Activated T-cell treated with anti-CD3 and anti-CD28 coated beads, Interleukin-2, amount 50 U/mL, for 4 hours (primary cell): ENCODE data around the gene PKP4. TPM values are rescaled to one million over a fixed set of nuclear protein-coding genes. Genes with fewer than 3 reads are reported as not detected.
"Not testable (repeated sequence)": the region's sequence is repeated elsewhere in the genome, so short reads cannot be mapped to it uniquely, and the experiment has no call there.

ENCODE experiments used
- ATAC-seq, 2 donors: fragments of 200-7000 bp; cut with Tn5 transposase; one replicate each; pipeline ENCODE4 v1.10.0; 2021
- DNase-seq: peaks from one replicate; pipeline ENCODE4 v3.0.0-alpha.2; 2020
- H3K27me3 Mint-ChIP-seq: one replicate; pipeline ENCODE4 v1.8.0; 2021; ENCODE audit warnings: low read depth, mixed read lengths
- H3K36me3 Mint-ChIP-seq: one replicate; pipeline ENCODE4 v1.8.0; 2022; ENCODE audit warnings: mixed read lengths; ENCODE audit not compliant: insufficient read depth
- H3K4me1 Mint-ChIP-seq: one replicate; pipeline ENCODE4 v1.8.0; 2021; ENCODE audit warnings: low read depth, mixed read lengths
- H3K4me3 Mint-ChIP-seq: one replicate; pipeline ENCODE4 v1.8.0; 2021; ENCODE audit warnings: mild to moderate bottlenecking, moderate library complexity, mixed read lengths
- H3K9me3 Mint-ChIP-seq: one replicate; pipeline ENCODE4 v1.8.0; 2021; ENCODE audit warnings: mixed read lengths
- total RNA-seq, 3 donors: library from RNA; stranded (reverse); gene quantifications; one replicate each; pipeline ENCODE4 v1.2.1, GENCODE V29; 2021

PKP4 gene
- total RNA-seq, 3 donors from 2014 or later: 11.5 to 17.7 (median 12.5) TPM

GRCh38 chr2:158685646-158686045 is 228.9 kb downstream of the PKP4 start:
- H3K27me3 Mint-ChIP-seq: peaks cover 2% of the 10 kb centered on the region
- DNase-seq (no peak), ATAC-seq (no peak)
- no peaks in the 10 kb centered on the region for H3K9me3 Mint-ChIP-seq
- H3K4me1 Mint-ChIP-seq: no peaks in the 10 kb centered on the region
- peaks cover 7% of the 10 kb centered on the region for H3K36me3 Mint-ChIP-seq
- H3K4me3 Mint-ChIP-seq: no peak overlapping the region

GRCh38 chr2:158686210-158686691 is 229.5 kb downstream of the PKP4 start:
- H3K4me3 Mint-ChIP-seq: no peak overlapping the region
- peaks cover 2% of the 10 kb centered on the region for H3K27me3 Mint-ChIP-seq
- no peaks in the 10 kb centered on the region for H3K9me3 Mint-ChIP-seq
- no peaks in the 10 kb centered on the region for H3K4me1 Mint-ChIP-seq
- peaks cover under 1% of the 10 kb centered on the region for H3K36me3 Mint-ChIP-seq
- ATAC-seq (no peak), DNase-seq (no peak)

GRCh38 chr2:158687315-158687714 is 230.6 kb downstream of the PKP4 start:
- no peaks in the 10 kb centered on the region for H3K36me3 Mint-ChIP-seq
- H3K4me3 Mint-ChIP-seq: no peak overlapping the region
- DNase-seq (no peak), ATAC-seq (no peak)
- H3K27me3 Mint-ChIP-seq: peaks cover 2% of the 10 kb centered on the region
- H3K9me3 Mint-ChIP-seq: no peaks in the 10 kb centered on the region
- H3K4me1 Mint-ChIP-seq: no peaks in the 10 kb centered on the region

GRCh38 chr2:158688721-158689120 is 232.0 kb downstream of the PKP4 start:
- no peak for DNase-seq
- Mint-ChIP-seq H3K4me3 (no peak overlapping the region), H3K9me3 (no peaks in the 10 kb centered on the region), H3K27me3 (peaks cover 2% of the 10 kb centered on the region), H3K36me3 (no peaks in the 10 kb centered on the region), H3K4me1 (no peaks in the 10 kb centered on the region)
- ATAC-seq: no peak

- Mint-ChIP-seq H3K9me3 (no peaks in the 10 kb centered on the region), H3K36me3 (no peaks in the 10 kb centered on the region)
- ATAC-seq: no peak
Observed at GRCh38 chr2:158689391-158689790, 232.6 kb downstream of the PKP4 start.

DNA sequence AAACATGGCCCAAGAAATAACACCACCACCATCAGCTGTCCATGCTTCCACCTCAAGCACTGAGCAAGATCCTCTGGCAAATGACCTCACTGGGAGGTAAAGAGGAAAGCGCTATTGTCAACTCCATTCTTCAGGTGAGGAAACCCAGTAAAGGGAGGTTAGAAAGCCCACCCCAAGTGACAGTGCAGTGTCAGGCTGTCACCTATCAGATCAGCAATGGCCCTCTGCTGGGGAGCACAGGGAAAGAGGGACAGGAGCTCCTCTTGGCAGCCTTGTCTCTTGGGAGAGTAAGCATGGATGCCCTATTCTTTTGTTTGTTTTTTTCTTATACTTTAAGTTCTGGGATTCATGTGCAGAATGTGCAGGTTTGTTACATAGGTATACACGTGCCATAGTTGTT is 234.1 kb downstream of the PKP4 start:
- Mint-ChIP-seq H3K4me1 (no peaks in the 10 kb centered on the region), H3K4me3 (no peak overlapping the region), H3K27me3 (peaks cover 2% of the 10 kb centered on the region), H3K9me3 (no peaks in the 10 kb centered on the region), H3K36me3 (no peaks in the 10 kb centered on the region)
- no peak for ATAC-seq
- DNase-seq: no peak

More at GRCh38 chr2:158689391-158689790, 232.6 kb downstream of the PKP4 start:
- H3K4me1 Mint-ChIP-seq: no peaks in the 10 kb centered on the region
- no peak for DNase-seq
- H3K27me3 Mint-ChIP-seq: peaks cover 2% of the 10 kb centered on the region
- no peak overlapping the region for H3K4me3 Mint-ChIP-seq

DNA sequence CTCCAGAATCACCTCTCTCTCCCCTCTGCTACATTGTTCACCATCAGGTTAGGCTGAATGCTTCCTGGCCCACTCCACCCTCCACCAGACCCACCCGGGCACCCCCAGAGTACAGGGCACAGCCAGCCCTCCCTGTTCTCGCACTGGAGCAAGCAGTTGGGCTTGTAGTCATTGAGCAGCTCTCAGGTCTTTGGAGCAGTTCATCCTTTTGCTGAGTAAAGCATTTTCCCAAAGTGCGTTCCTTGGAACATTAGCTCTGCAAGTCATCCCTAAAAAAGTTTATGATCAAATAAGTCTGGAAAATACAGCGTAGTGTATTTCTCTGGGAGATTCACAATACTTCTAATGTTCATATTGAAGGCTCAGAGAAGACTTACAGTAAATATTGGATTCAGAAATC is 234.9 kb downstream of the PKP4 start:
- Mint-ChIP-seq H3K36me3 (no peaks in the 10 kb centered on the region), H3K9me3 (peaks cover 3% of the 10 kb centered on the region), H3K27me3 (peaks cover 2% of the 10 kb centered on the region), H3K4me3 (no peak overlapping the region), H3K4me1 (no peaks in the 10 kb centered on the region)
- DNase-seq (no peak), ATAC-seq (no peak)

DNA sequence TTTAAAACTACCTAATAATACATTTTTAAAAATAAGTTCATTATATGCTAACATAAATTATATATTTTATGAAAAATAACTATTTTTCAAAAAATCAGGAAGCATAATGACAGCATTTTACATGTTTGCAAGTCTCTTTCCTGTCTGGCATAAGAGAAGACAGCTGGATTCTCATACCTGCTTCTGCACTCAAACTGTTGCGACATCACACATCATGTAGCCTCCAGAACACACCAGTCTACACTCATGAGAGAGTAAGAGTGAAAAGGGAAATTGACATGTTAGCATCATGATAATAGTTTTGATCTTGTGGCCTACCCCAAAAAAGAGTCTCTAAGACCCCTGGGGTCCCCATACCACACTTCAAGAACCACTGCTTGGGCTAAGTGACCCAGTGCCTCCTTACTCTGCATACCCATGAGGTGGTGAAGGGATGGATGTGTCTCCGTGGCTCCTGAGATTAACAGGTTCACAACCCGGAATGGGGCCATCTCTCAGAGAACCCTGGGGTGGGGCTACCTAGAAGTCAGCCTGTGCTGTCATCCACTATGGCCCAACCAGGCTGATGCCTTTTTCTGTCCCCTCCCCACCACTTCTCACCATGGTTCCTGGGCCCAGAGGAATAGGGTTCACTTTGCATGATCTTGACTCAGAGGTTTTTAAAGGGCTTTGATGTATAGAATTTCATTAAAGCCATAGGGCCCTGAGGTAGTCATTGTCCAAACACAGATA is 235.8 kb downstream of the PKP4 start:
- Mint-ChIP-seq H3K36me3 (no peaks in the 10 kb centered on the region), H3K9me3 (peaks cover 12% of the 10 kb centered on the region), H3K4me1 (no peaks in the 10 kb centered on the region), H3K4me3 (no peak overlapping the region), H3K27me3 (peaks cover 4% of the 10 kb centered on the region)
- ATAC-seq: no peak
- no peak for DNase-seq

- H3K4me1 Mint-ChIP-seq: no peaks in the 10 kb centered on the region
- H3K4me3 Mint-ChIP-seq: no peak overlapping the region
- H3K36me3 Mint-ChIP-seq: no peaks in the 10 kb centered on the region
- H3K27me3 Mint-ChIP-seq: peaks cover 4% of the 10 kb centered on the region
- H3K9me3 Mint-ChIP-seq: peaks cover 13% of the 10 kb centered on the region
- ATAC-seq: no peak
- no peak for DNase-seq
Observed at GRCh38 chr2:158693476-158693875, 236.7 kb downstream of the PKP4 start.

DNA sequence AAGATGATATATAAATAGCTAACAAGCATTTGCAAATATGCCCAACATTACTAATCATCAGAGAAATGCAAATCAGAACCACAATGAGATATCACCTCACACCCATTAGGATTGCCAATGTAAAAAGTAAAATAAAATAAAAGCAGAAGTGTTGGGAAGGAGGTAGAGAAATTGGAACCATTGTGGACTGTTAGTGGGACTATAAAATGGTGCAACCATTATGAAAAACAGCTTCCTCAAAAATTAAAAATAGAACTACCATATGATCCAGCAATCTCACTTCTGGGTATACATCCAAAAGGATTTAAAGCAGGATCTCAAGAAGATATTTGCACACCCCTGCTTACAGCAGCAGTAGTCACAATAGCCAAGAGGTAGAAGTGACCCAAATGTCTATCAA is 238.6 kb downstream of the PKP4 start:
- no peaks in the 10 kb centered on the region for H3K4me1 Mint-ChIP-seq
- H3K9me3 Mint-ChIP-seq: peaks cover 13% of the 10 kb centered on the region
- no peak overlapping the region for H3K4me3 Mint-ChIP-seq
- DNase-seq (no peak), ATAC-seq (no peak)
- peaks cover 2% of the 10 kb centered on the region for H3K27me3 Mint-ChIP-seq
- no peaks in the 10 kb centered on the region for H3K36me3 Mint-ChIP-seq

GRCh38 chr2:158695744-158696143 is 239.0 kb downstream of the PKP4 start:
- not testable (repeated sequence) for H3K36me3 Mint-ChIP-seq, H3K27me3 Mint-ChIP-seq, H3K4me3 Mint-ChIP-seq, DNase-seq, H3K4me1 Mint-ChIP-seq, ATAC-seq
- peaks cover 13% of the 10 kb centered on the region for H3K9me3 Mint-ChIP-seq

- Mint-ChIP-seq H3K4me1 (no peaks in the 10 kb centered on the region), H3K9me3 (peaks cover 13% of the 10 kb centered on the region), H3K4me3 (no peak overlapping the region), H3K36me3 (no peaks in the 10 kb centered on the region), H3K27me3 (peaks cover 5% of the 10 kb centered on the region)
- ATAC-seq (no peak), DNase-seq (no peak)
Observed at GRCh38 chr2:158699323-158699722, 242.6 kb downstream of the PKP4 start.

- ATAC-seq: no peak
- Mint-ChIP-seq H3K27me3 (peaks cover 5% of the 10 kb centered on the region), H3K4me1 (no peaks in the 10 kb centered on the region), H3K9me3 (peaks cover 17% of the 10 kb centered on the region), H3K4me3 (no peak overlapping the region), H3K36me3 (no peaks in the 10 kb centered on the region)
- no peak for DNase-seq
Observed at GRCh38 chr2:158701101-158701500, 244.3 kb downstream of the PKP4 start.

GRCh38 chr2:158702740-158703139 is 246.0 kb downstream of the PKP4 start:
- DNase-seq: no peak
- Mint-ChIP-seq H3K36me3 (no peaks in the 10 kb centered on the region), H3K9me3 (peaks cover 4% of the 10 kb centered on the region), H3K4me3 (no peak overlapping the region), H3K4me1 (no peaks in the 10 kb centered on the region), H3K27me3 (peaks cover 4% of the 10 kb centered on the region)
- ATAC-seq: no peak

DNA sequence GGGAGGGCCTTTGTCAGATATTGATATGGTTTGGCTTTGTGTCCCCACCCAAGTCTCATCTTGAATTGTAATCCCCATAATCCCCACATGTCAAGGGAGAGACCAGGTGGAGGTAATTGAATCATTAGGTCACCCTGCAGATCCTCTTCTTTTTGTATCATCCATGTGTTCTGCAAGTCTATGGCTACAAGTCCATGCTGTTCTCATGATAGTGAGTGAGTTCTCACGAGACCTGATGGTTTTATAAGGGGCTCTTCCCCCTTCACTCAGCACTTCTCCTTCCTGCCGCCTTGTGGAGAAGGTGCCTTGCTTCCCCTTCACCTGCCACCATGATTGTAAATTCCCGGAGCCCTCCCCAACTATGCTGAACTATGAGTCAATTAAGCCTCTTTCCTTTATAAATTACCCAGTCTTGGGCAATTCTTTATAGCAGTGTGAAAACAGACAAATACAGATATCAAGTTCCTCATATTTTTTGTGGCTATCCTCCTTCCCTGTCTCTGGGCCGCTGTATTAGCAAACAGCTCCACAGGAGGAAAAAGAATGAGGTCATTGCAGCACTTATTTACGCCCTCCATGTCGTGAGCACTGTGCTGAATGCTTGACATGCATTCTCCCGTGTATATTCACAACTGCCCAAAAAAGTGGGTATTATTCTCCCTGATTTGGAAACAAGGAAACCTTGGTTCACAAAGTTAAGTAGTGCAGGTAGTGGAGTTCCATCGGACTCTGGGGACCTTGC is 248.1 kb downstream of the PKP4 start:
- H3K4me3 Mint-ChIP-seq, H3K27me3 Mint-ChIP-seq, ATAC-seq: not testable (repeated sequence)

More for the DNA sequence above, 248.1 kb downstream of the PKP4 start:
- H3K9me3 Mint-ChIP-seq, DNase-seq, H3K36me3 Mint-ChIP-seq, H3K4me1 Mint-ChIP-seq: not testable (repeated sequence)
